Measurements from ENCODE around the gene TMEM61. TPM values are rescaled to one million over a fixed set of nuclear protein-coding genes. Genes with fewer than 3 reads are reported as not detected.
A peak's percentile ranks its signal among the peaks of the same experiment; 100 is the strongest.

TMEM61 gene
- total RNA-seq, 3 donors from 2014 or later, result 0.32 to 8.3 (median 7.5) TPM

GRCh38 chr1:54945393-54945936 lies 35.0 kb upstream of the TMEM61 start:
- TF ChIP-seq POLR2AphosphoS5 (IDR thresholded peaks at IDR 0.05), result no peak
- no peak for TF ChIP-seq POLR2A (IDR thresholded peaks at IDR 0.05)
- TF ChIP-seq CTCF (IDR thresholded peaks at IDR 0.05), result no peak
- Histone ChIP-seq H3K4me1 (peaks cover 0 to 4% of the 10 kb centered on the region in 2 donors), H3K9me3 (no peaks in the 10 kb centered on the region), H3K36me3 (no peaks in the 10 kb centered on the region), H3K27me3 (no peaks in the 10 kb centered on the region), H3K4me3 (no peak overlapping the region), H3K27ac (no peak overlapping the region)
- no peak for DNase-seq (ENCODE audit: low spot score in 2 of 2)
- intact Hi-C loops (cut with DNase I; ENCODE audit: low total_unique reads), result no loop called here

GRCh38 chr1:54947540-54947939 lies 32.9 kb upstream of the TMEM61 start:
- TF ChIP-seq POLR2A (IDR thresholded peaks at IDR 0.05), result no peak
- no peak for TF ChIP-seq POLR2AphosphoS5 (IDR thresholded peaks at IDR 0.05)
- no peak for TF ChIP-seq CTCF (IDR thresholded peaks at IDR 0.05)

GRCh38 chr1:54949053-54949452 lies 31.4 kb upstream of the TMEM61 start:
- no peak for DNase-seq (ENCODE audit: low spot score in 2 of 2)
- H3K27me3 ChIP-seq, result no peaks in the 10 kb centered on the region
- intact Hi-C loops (cut with DNase I; ENCODE audit: low total_unique reads), result no loop called here
- H3K4me1 ChIP-seq, result peaks cover 0 to 5% of the 10 kb centered on the region in 2 donors
- no peaks in the 10 kb centered on the region for H3K36me3 ChIP-seq
- H3K9me3 ChIP-seq, result no peaks in the 10 kb centered on the region
- no peak overlapping the region for H3K27ac ChIP-seq
- no peak overlapping the region for H3K4me3 ChIP-seq
- TF ChIP-seq POLR2AphosphoS5 (IDR thresholded peaks at IDR 0.05), result no peak

More at GRCh38 chr1:54947540-54947939, 32.9 kb upstream of the TMEM61 start:
- H3K9me3 ChIP-seq, result no peaks in the 10 kb centered on the region
- H3K36me3 ChIP-seq, result no peaks in the 10 kb centered on the region
- intact Hi-C loops (cut with DNase I; ENCODE audit: low total_unique reads), result no loop called here
- H3K4me1 ChIP-seq, result peaks cover 0 to 5% of the 10 kb centered on the region in 2 donors
- H3K27me3 ChIP-seq, result no peaks in the 10 kb centered on the region
- no peak for DNase-seq (ENCODE audit: low spot score in 2 of 2)
- no peak overlapping the region for H3K4me3 ChIP-seq
- no peak overlapping the region for H3K27ac ChIP-seq

- no peaks in the 10 kb centered on the region for H3K27me3 ChIP-seq
- DNase-seq (ENCODE audit: low spot score in 2 of 2), result no peak
- intact Hi-C loops (cut with DNase I; ENCODE audit: low total_unique reads), result loop anchor here (10.0 kb wide), 1 partner anchor 65 kb away; no protein-coding TSS in a partner anchor
- no peaks in the 10 kb centered on the region for H3K9me3 ChIP-seq
- no peak overlapping the region for H3K4me3 ChIP-seq
- TF ChIP-seq CTCF (IDR thresholded peaks at IDR 0.05) (no peak), POLR2AphosphoS5 (IDR thresholded peaks at IDR 0.05) (no peak), POLR2A (IDR thresholded peaks at IDR 0.05) (no peak)
- H3K4me1 ChIP-seq, result peaks cover 0 to 5% of the 10 kb centered on the region in 2 donors
- H3K36me3 ChIP-seq, result no peaks in the 10 kb centered on the region
- H3K27ac ChIP-seq, result peak overlapping the region in 1 of 2 donors; percentile 89
Measured at GRCh38 chr1:54950006-54950368, 30.4 kb upstream of the TMEM61 start.

- Histone ChIP-seq H3K9me3 (no peaks in the 10 kb centered on the region), H3K36me3 (no peaks in the 10 kb centered on the region), H3K4me3 (peak overlapping the region in 2 of 3 donors; percentile 25 to 58), H3K27me3 (no peaks in the 10 kb centered on the region), H3K4me1 (peaks cover 0 to 5% of the 10 kb centered on the region in 2 donors), H3K27ac (peak overlapping the region; percentile 58 to 89)
- TF ChIP-seq POLR2AphosphoS5 (IDR thresholded peaks at IDR 0.05), result peak in 2 of 3 donors; percentile 23 to 29
- TF ChIP-seq POLR2A (IDR thresholded peaks at IDR 0.05), result no peak
- TF ChIP-seq CTCF (IDR thresholded peaks at IDR 0.05), result peak; percentile 82 to 92 (median 91)
- peak; percentile 76 to 81 for DNase-seq (ENCODE audit: low spot score in 2 of 2)
- intact Hi-C loops (cut with DNase I; ENCODE audit: low total_unique reads), result loop anchor here (10.0 kb wide), 1 partner anchor 64 kb away; no protein-coding TSS in a partner anchor
Measured at GRCh38 chr1:54950369-54951163, 29.9 kb upstream of the TMEM61 start.

Measured in breast epithelium (tissue), 4 donors.